ENCODE results near the gene DOCK9. TPM values are rescaled to one million over a fixed set of nuclear protein-coding genes. Genes with fewer than 3 reads are reported as not detected.

The DOCK9 gene
- total and polyA plus RNA-seq, 2 experiments from 2014 or later, result 8.5 to 57.7 TPM

- TF ChIP-seq, protein P1, sequence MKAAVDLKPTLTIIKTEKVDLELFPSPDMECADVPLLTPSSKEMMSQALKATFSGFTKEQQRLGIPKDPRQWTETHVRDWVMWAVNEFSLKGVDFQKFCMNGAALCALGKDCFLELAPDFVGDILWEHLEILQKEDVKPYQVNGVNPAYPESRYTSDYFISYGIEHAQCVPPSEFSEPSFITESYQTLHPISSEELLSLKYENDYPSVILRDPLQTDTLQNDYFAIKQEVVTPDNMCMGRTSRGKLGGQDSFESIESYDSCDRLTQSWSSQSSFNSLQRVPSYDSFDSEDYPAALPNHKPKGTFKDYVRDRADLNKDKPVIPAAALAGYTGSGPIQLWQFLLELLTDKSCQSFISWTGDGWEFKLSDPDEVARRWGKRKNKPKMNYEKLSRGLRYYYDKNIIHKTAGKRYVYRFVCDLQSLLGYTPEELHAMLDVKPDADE (IDR thresholded peaks at IDR 0.05), result no peak
- no peak for TF ChIP-seq ZNF331 (CRISPR knock-in tag; IDR thresholded peaks at IDR 0.05; ENCODE audit: low read depth)
Measured at GRCh38 chr13:98984983-98985382, 7.1 kb upstream of the DOCK9 start (continued).

- Mint-ChIP-seq H3K4me1 (peaks cover 33% of the 10 kb centered on the region), H3K27ac (no peak overlapping the region)
- ATAC-seq, result no peak
- TF ChIP-seq STAT1 (IDR thresholded peaks at IDR 0.05; ENCODE audit: unreplicated experiment) (no peak), NANOG (IDR thresholded peaks at IDR 0.05; ENCODE audit: borderline replicate concordance) (no peak), EZH2 (IDR thresholded peaks at IDR 0.05; ENCODE audit: low read depth, unreplicated experiment) (no peak), EZH2phosphoT487 (IDR thresholded peaks at IDR 0.05; ENCODE audit: unreplicated experiment) (no peak), POLR2AphosphoS5 (IDR thresholded peaks at IDR 0.05; ENCODE audit: low read depth) (no peak), CTCF (conservative IDR thresholded peaks at IDR 0.05; ENCODE audit: low read depth in 2 of 2) (no peak), ZNF331 (CRISPR knock-in tag; IDR thresholded peaks at IDR 0.05; ENCODE audit: low read depth) (no peak), REST (IDR thresholded peaks at IDR 0.05; ENCODE audit: unreplicated experiment) (no peak), JUNB (IDR thresholded peaks at IDR 0.05; ENCODE audit: unreplicated experiment) (no peak)
- TF ChIP-seq, protein P2, sequence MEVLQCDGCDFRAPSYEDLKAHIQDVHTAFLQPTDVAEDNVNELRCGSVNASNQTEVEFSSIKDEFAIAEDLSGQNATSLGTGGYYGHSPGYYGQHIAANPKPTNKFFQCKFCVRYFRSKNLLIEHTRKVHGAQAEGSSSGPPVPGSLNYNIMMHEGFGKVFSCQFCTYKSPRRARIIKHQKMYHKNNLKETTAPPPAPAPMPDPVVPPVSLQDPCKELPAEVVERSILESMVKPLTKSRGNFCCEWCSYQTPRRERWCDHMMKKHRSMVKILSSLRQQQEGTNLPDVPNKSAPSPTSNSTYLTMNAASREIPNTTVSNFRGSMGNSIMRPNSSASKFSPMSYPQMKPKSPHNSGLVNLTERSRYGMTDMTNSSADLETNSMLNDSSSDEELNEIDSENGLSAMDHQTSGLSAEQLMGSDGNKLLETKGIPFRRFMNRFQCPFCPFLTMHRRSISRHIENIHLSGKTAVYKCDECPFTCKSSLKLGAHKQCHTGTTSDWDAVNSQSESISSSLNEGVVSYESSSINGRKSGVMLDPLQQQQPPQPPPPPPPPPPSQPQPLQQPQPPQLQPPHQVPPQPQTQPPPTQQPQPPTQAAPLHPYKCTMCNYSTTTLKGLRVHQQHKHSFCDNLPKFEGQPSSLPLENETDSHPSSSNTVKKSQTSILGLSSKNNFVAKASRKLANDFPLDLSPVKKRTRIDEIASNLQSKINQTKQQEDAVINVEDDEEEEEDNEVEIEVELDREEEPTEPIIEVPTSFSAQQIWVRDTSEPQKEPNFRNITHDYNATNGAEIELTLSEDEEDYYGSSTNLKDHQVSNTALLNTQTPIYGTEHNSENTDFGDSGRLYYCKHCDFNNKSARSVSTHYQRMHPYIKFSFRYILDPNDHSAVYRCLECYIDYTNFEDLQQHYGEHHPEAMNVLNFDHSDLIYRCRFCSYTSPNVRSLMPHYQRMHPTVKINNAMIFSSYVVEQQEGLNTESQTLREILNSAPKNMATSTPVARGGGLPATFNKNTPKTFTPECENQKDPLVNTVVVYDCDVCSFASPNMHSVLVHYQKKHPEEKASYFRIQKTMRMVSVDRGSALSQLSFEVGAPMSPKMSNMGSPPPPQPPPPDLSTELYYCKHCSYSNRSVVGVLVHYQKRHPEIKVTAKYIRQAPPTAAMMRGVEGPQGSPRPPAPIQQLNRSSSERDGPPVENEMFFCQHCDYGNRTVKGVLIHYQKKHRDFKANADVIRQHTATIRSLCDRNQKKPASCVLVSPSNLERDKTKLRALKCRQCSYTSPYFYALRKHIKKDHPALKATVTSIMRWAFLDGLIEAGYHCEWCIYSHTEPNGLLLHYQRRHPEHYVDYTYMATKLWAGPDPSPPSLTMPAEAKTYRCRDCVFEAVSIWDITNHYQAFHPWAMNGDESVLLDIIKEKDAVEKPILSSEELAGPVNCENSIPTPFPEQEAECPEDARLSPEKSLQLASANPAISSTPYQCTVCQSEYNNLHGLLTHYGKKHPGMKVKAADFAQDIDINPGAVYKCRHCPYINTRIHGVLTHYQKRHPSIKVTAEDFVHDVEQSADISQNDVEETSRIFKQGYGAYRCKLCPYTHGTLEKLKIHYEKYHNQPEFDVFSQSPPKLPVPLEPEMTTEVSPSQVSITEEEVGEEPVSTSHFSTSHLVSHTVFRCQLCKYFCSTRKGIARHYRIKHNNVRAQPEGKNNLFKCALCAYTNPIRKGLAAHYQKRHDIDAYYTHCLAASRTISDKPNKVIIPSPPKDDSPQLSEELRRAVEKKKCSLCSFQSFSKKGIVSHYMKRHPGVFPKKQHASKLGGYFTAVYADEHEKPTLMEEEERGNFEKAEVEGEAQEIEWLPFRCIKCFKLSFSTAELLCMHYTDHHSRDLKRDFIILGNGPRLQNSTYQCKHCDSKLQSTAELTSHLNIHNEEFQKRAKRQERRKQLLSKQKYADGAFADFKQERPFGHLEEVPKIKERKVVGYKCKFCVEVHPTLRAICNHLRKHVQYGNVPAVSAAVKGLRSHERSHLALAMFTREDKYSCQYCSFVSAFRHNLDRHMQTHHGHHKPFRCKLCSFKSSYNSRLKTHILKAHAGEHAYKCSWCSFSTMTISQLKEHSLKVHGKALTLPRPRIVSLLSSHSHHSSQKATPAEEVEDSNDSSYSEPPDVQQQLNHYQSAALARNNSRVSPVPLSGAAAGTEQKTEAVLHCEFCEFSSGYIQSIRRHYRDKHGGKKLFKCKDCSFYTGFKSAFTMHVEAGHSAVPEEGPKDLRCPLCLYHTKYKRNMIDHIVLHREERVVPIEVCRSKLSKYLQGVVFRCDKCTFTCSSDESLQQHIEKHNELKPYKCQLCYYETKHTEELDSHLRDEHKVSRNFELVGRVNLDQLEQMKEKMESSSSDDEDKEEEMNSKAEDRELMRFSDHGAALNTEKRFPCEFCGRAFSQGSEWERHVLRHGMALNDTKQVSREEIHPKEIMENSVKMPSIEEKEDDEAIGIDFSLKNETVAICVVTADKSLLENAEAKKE (CRISPR knock-in tag; IDR thresholded peaks at IDR 0.05), result no peak
- TF ChIP-seq, protein P1 (IDR thresholded peaks at IDR 0.05), result no peak
Measured at GRCh38 chr13:98984118-98984517, 6.3 kb upstream of the DOCK9 start.

More at GRCh38 chr13:98984118-98984517, 6.3 kb upstream of the DOCK9 start:
- Histone ChIP-seq H3K79me2 (replicated peaks; ENCODE audit: insufficient read depth) (no peaks in the 10 kb centered on the region), H3K4me2 (no peak overlapping the region), H2AFZ (no peak overlapping the region), H3F3A (replicated peaks; ENCODE audit: low read depth) (no peaks in the 10 kb centered on the region), H4K20me1 (replicated peaks; ENCODE audit: insufficient read depth) (no peaks in the 10 kb centered on the region), H3K4me3 (no peak overlapping the region), H3K36me3 (ENCODE audit: insufficient read depth) (no peaks in the 10 kb centered on the region), H3K27me3 (ENCODE audit: insufficient read depth) (no peaks in the 10 kb centered on the region), H3K9me2 (ENCODE audit: insufficient read depth) (no peaks in the 10 kb centered on the region), H3K4me1 (ENCODE audit: insufficient read depth) (peaks cover 16% of the 10 kb centered on the region), H3K27ac (ENCODE audit: low read depth) (0 out of 2 replicates have a peak overlapping the region, but pooled peaks have one; percentile 23)
- DNase-seq (ENCODE audit: low spot score), result no peak
- H3K36me3 Mint-ChIP-seq (ENCODE audit: low read depth), result no peaks in the 10 kb centered on the region
- peaks cover 2% of the 10 kb centered on the region for H3K27me3 Mint-ChIP-seq (ENCODE audit: insufficient read depth, low read depth, poor library complexity)
- H3K4me3 Mint-ChIP-seq, result no peak overlapping the region
- H3K9me3 Mint-ChIP-seq, result no peaks in the 10 kb centered on the region; the same call in 2 of the 3 replicates
